Measurements from ENCODE around the gene PNLIPRP2.

PNLIPRP2 gene

GRCh38 chr10:116657863-116658551, 37.3 kb downstream of the PNLIPRP2 start:
- no peak for DNase-seq

- DNase-seq: no peak
Measured at GRCh38 chr10:116659049-116659670, 38.4 kb downstream of the PNLIPRP2 start.

- DNase-seq: no peak
Measured at GRCh38 chr10:116660860-116661259, 40.1 kb downstream of the PNLIPRP2 start.

- no peak for DNase-seq
Measured at GRCh38 chr10:116663342-116663741, 42.6 kb downstream of the PNLIPRP2 start.

GRCh38 chr10:116664631-116665030, 43.9 kb downstream of the PNLIPRP2 start:
- no peak for DNase-seq

GRCh38 chr10:116665541-116666125, 44.9 kb downstream of the PNLIPRP2 start:
- no peak for DNase-seq

GRCh38 chr10:116667484-116667883, 46.7 kb downstream of the PNLIPRP2 start:
- DNase-seq: no peak

- no peak for DNase-seq
Measured at GRCh38 chr10:116668018-116668417, 47.3 kb downstream of the PNLIPRP2 start.

- no peak for DNase-seq
Measured at GRCh38 chr10:116668446-116668845, 47.7 kb downstream of the PNLIPRP2 start.

GRCh38 chr10:116669080-116669479, 48.3 kb downstream of the PNLIPRP2 start:
- no peak for DNase-seq

- DNase-seq: no peak
Measured at GRCh38 chr10:116669832-116670644, 49.3 kb downstream of the PNLIPRP2 start.

- no peak for DNase-seq
Measured at GRCh38 chr10:116670706-116671105, 50.0 kb downstream of the PNLIPRP2 start.

GRCh38 chr10:116671274-116671926, 50.6 kb downstream of the PNLIPRP2 start:
- DNase-seq: no peak

- DNase-seq: no peak
Measured at GRCh38 chr10:116672891-116673290, 52.1 kb downstream of the PNLIPRP2 start.

- DNase-seq: no peak
Measured at GRCh38 chr10:116673866-116674265, 53.1 kb downstream of the PNLIPRP2 start.

GRCh38 chr10:116674901-116675423, 54.2 kb downstream of the PNLIPRP2 start:
- no peak for DNase-seq

GRCh38 chr10:116676118-116676517, 55.4 kb downstream of the PNLIPRP2 start:
- no peak for DNase-seq

- DNase-seq: no peak
Measured at GRCh38 chr10:116676633-116677032, 55.9 kb downstream of the PNLIPRP2 start.

GRCh38 chr10:116679351-116679750, 58.6 kb downstream of the PNLIPRP2 start:
- no peak for DNase-seq

GRCh38 chr10:116683166-116683565, 62.4 kb downstream of the PNLIPRP2 start:
- no peak for DNase-seq

GRCh38 chr10:116683821-116684220, 63.1 kb downstream of the PNLIPRP2 start:
- no peak for DNase-seq

GRCh38 chr10:116684781-116685180, 64.0 kb downstream of the PNLIPRP2 start:
- no peak for DNase-seq

GRCh38 chr10:116685807-116686206, 65.1 kb downstream of the PNLIPRP2 start:
- no peak for DNase-seq
